ENCODE measurements around the gene PRUNE2.

The PRUNE2 gene

GRCh38 chr9:76897804-76898525 is 7.9 kb downstream of the PRUNE2 start:
- DNase-seq: no peak

GRCh38 chr9:76896035-76896434 is 9.9 kb downstream of the PRUNE2 start:
- no peak for DNase-seq

- no peak for DNase-seq
These were observed 10.7 kb downstream of the PRUNE2 start for GRCh38 chr9:76895186-76895585.

- no peak for DNase-seq
These were observed 11.7 kb downstream of the PRUNE2 start for GRCh38 chr9:76894198-76894597.

GRCh38 chr9:76893395-76893932 is 12.4 kb downstream of the PRUNE2 start:
- no peak for DNase-seq

GRCh38 chr9:76891874-76892273 is 14.0 kb downstream of the PRUNE2 start:
- no peak for DNase-seq

GRCh38 chr9:76891279-76891678 is 14.6 kb downstream of the PRUNE2 start:
- no peak for DNase-seq

GRCh38 chr9:76887951-76888350 is 18.0 kb downstream of the PRUNE2 start:
- no peak for DNase-seq

GRCh38 chr9:76887003-76887821 is 18.7 kb downstream of the PRUNE2 start:
- DNase-seq: no peak

GRCh38 chr9:76886318-76886717 is 19.6 kb downstream of the PRUNE2 start:
- no peak for DNase-seq

- DNase-seq: no peak
These were observed 21.1 kb downstream of the PRUNE2 start for GRCh38 chr9:76884823-76885222.

GRCh38 chr9:76883341-76883855 is 22.5 kb downstream of the PRUNE2 start:
- DNase-seq: no peak

- no peak for DNase-seq
These were observed 23.2 kb downstream of the PRUNE2 start for GRCh38 chr9:76882686-76883085.

GRCh38 chr9:76880210-76880609 is 25.7 kb downstream of the PRUNE2 start:
- no peak for DNase-seq

GRCh38 chr9:76878933-76879332 is 27.0 kb downstream of the PRUNE2 start:
- no peak for DNase-seq

- no peak for DNase-seq
These were observed 28.0 kb downstream of the PRUNE2 start for GRCh38 chr9:76877961-76878360.

GRCh38 chr9:76876098-76876497 is 29.8 kb downstream of the PRUNE2 start:
- no peak for DNase-seq

GRCh38 chr9:76873821-76874220 is 32.1 kb downstream of the PRUNE2 start:
- DNase-seq: no peak

- DNase-seq: no peak
These were observed 32.7 kb downstream of the PRUNE2 start for GRCh38 chr9:76873056-76873792.

GRCh38 chr9:76868897-76869296 is 37.0 kb downstream of the PRUNE2 start:
- no peak for DNase-seq

GRCh38 chr9:76866689-76867088 is 39.2 kb downstream of the PRUNE2 start:
- no peak for DNase-seq

- no peak for DNase-seq
These were observed 42.1 kb downstream of the PRUNE2 start for GRCh38 chr9:76863832-76864231.

- DNase-seq: no peak
These were observed 46.1 kb downstream of the PRUNE2 start for GRCh38 chr9:76859860-76860259.
